Pancreas (tissue), 10 donors: Measurements from ENCODE around the gene MYLK. TPM values are rescaled to one million over a fixed set of nuclear protein-coding genes. Genes with fewer than 3 reads are reported as not detected.
A peak's percentile ranks its signal among the peaks of the same experiment; 100 is the strongest.

Experiments used
- ATAC-seq, 4 donors: fragments of 200-7000 bp; cut with Tn5 transposase; one replicate each; pipeline versions ENCODE4 v1.8.0 to v1.9.1; 2020; ENCODE audit warnings: mild to moderate bottlenecking in 4 of 4, moderate library complexity in 4 of 4
- DNase-seq, 6 donors: peaks; one replicate each; pipeline ENCODE4 v3.0.0-alpha.2; 2020
- FAIRE-seq: peaks from 2 replicates; lab custom pipeline; 2012; peaks lifted over from hg19 to GRCh38; lab: Jason Lieb, UNC
- H3K27ac ChIP-seq, 4 donors: fragments of 200-600 bp; sonication (generic); 1 replicate in 3 of 4; 2 replicates in 1 of 4; pipeline versions ENCODE4 v1.5.0 to v1.8.0; 2020
- H3K27me3 ChIP-seq, 4 donors: fragments of 200-600 bp; one replicate each; pipeline ENCODE4 v1.8.0; 2021
- H3K36me3 ChIP-seq, 3 donors: fragments of 200-600 bp; sonication (generic) in 1 of 3; one replicate each; pipeline versions ENCODE4 v1.5.0 to v1.8.0; 2020 to 2021
- H3K4me1 ChIP-seq, 3 donors: fragments of 200-600 bp; one replicate each; pipeline ENCODE4 v1.8.0; 2021
- H3K4me3 ChIP-seq, 4 donors: fragments of 200-600 bp; sonication (generic) in 2 of 4; one replicate each; pipeline versions ENCODE4 v1.5.0 to v1.8.0; 2020 to 2021
- H3K9me3 ChIP-seq, 4 donors: fragments of 200-600 bp; one replicate each; pipeline ENCODE4 v1.8.0; 2021
- WGBS, 2 donors: extraction: QIAGEN DNeasy Blood & Tissue Kit; methylation state at CpG; one replicate each; pipeline ENCODE4 v1.1.7; 2013; 5-methylcytosine and 5-hydroxymethylcytosine counted together
- intact Hi-C, 3 donors: fragments of 100-400 bp; cut with DNase I; formaldehyde crosslinking; loops; one replicate each; pipeline versions ENCODE4 v1.11.1 to v1.14.2; 2022
- polyA plus RNA-seq, 2 donors: library from polyadenylated mRNA; stranded (reverse); fragments of 200-250 nt; gene quantifications; one replicate each; pipeline ENCODE4 v1.2.3, GENCODE V29; 2013
- total RNA-seq, 6 donors: library from RNA; stranded (reverse); fragmentation: NEBNext Ultra II Directional in 4 of 6; extraction: Animal tissue kit (Norgen Biotek cat#: 25700) in 4 of 6; gene quantifications; one replicate each; pipeline versions ENCODE4 v1.2.1 to v1.2.4, GENCODE V29; 2021 to 2023
- TF ChIP-seq, protein P1 (sequence below), 4 donors: fragments of 200-600 bp; sonication (generic) in 3 of 4; IDR thresholded peaks; one replicate each; pipeline versions ENCODE4 v1.5.0 to v1.8.0; 2021; ENCODE audit warnings: antibody characterized with exemption in 4 of 4
- donor health status: healthy with polysubstance abuse.
- donor health status: DM: no; HTN: no; CAD: no; lungs with moderate emphysema.
- donor health status: DM: no; HTN: no; CAD: no.
- donor health status: control.
- donor health status: control.
- donor health status: Bipolar disorder and iron deficiency.
- donor health status: DM: yes; HTN: yes; CAD: no.
- donor health status: DM: no; HTN: no; CAD: no.
- donor health status: DM: no; HTN: no; CAD: no.
- donor health status: DM: yes; HTN: yes; CAD: no.

Gene MYLK
- total and polyA plus RNA-seq, 8 donors: 3.1 to 12.0 (median 6.7) TPM

DNA sequence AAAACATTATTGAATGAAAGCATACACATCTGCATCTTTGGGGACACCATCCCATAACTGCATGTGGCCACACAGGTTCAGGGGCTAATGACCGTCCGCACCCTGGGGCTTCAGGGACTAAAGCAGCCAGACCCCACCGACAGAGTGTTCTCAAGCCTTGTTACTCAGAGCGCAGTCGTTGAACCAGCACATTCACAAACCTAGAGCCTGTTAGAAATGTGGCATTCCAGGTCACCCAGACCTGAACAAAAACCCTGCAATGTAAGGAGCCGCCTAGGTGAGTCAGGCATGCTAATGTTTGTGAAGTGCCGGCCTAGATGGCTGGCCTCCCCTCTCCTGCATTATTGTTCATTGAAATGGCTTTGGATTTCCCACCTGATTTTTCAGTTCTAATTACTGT is 247.0 kb downstream of the MYLK start:
- FAIRE-seq: no peak
- peak overlapping the region in 2 of 4 donors; percentile 34 to 70 for H3K27ac ChIP-seq

DNA sequence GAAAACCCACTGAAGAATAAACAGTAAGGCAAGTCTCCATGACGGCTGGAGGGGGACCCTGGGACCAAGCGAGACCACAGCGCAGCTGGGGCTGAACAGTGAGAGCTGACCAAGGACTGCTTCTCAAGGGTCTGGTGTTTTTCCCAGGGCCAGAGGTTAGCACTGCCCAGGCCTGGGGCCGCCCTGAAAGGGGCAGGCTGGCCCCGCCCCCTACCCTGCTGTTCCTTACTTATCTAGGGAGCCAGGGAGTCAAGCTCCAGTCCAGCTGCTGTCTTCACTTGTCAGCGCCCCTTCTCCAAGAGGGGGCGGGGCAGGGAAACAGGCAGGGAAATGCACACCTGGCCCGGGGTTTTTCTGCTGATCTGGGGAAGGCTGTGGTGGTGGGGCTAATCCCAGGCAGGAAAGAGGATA is 247.7 kb downstream of the MYLK start:
- Histone ChIP-seq H3K4me1 (peaks cover 8 to 20% (median 16%) of the 10 kb centered on the region in 3 donors), H3K27ac (peak overlapping the region; percentile 22 to 70 (median 42)), H3K36me3 (no peaks in the 10 kb centered on the region), H3K4me3 (no peak overlapping the region), H3K9me3 (no peaks in the 10 kb centered on the region), H3K27me3 (no peaks in the 10 kb centered on the region)
- WGBS, 2 donors: 28 to 40% methylated on average over 8 of the region's 8 CpGs
- ATAC-seq (peak; percentile 91 to 96 (median 93)), DNase-seq (peak; percentile 85 to 95 (median 92)), FAIRE-seq (no peak)
- TF ChIP-seq, protein P1, sequence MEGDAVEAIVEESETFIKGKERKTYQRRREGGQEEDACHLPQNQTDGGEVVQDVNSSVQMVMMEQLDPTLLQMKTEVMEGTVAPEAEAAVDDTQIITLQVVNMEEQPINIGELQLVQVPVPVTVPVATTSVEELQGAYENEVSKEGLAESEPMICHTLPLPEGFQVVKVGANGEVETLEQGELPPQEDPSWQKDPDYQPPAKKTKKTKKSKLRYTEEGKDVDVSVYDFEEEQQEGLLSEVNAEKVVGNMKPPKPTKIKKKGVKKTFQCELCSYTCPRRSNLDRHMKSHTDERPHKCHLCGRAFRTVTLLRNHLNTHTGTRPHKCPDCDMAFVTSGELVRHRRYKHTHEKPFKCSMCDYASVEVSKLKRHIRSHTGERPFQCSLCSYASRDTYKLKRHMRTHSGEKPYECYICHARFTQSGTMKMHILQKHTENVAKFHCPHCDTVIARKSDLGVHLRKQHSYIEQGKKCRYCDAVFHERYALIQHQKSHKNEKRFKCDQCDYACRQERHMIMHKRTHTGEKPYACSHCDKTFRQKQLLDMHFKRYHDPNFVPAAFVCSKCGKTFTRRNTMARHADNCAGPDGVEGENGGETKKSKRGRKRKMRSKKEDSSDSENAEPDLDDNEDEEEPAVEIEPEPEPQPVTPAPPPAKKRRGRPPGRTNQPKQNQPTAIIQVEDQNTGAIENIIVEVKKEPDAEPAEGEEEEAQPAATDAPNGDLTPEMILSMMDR (IDR thresholded peaks at IDR 0.05): no peak
- intact Hi-C loops: no loop called here

More for the DNA sequence above, 247.0 kb downstream of the MYLK start:
- TF ChIP-seq, protein P1 (IDR thresholded peaks at IDR 0.05): no peak
- ATAC-seq (no peak), DNase-seq (no peak)
- H3K9me3 ChIP-seq: no peaks in the 10 kb centered on the region
- WGBS, 2 donors: 78 to 80% methylated on average over 7 of the region's 7 CpGs
- H3K4me1 ChIP-seq: peaks cover 8 to 20% (median 16%) of the 10 kb centered on the region in 3 donors
- H3K4me3 ChIP-seq: no peak overlapping the region
- H3K36me3 ChIP-seq: no peaks in the 10 kb centered on the region
- intact Hi-C loops: no loop called here
- no peaks in the 10 kb centered on the region for H3K27me3 ChIP-seq

DNA sequence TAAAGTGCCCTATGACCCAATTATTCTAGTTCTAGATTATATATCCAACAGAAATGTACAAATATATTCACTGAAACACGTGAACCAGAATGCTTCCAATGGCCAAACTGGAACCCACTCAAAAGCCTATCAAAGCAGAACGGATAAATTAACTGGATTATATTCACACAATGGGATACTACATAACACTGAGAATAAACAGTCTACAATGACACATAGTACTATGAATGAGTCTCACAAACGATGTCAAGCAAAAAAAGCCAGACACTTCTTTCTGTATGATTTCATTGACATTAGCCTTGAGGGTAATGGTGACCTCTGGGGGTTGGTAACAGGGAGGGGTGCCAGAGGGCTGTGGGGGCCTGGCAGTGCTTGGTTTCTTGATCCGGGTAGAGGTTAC is 248.4 kb downstream of the MYLK start:
- TF ChIP-seq, protein P1 (IDR thresholded peaks at IDR 0.05): no peak
- H3K4me1 ChIP-seq: peaks cover 8 to 20% (median 16%) of the 10 kb centered on the region in 3 donors
- H3K4me3 ChIP-seq: no peak overlapping the region
- FAIRE-seq (peak; percentile 78), DNase-seq (no peak), ATAC-seq (peak in 2 of 4 donors; percentile 2 to 11)
- no peaks in the 10 kb centered on the region for H3K27me3 ChIP-seq
- WGBS, 2 donors: 45 to 49% methylated on average over 4 of the region's 4 CpGs
- peak overlapping the region; percentile 22 to 70 (median 42) for H3K27ac ChIP-seq
- H3K9me3 ChIP-seq: no peaks in the 10 kb centered on the region
- H3K36me3 ChIP-seq: no peaks in the 10 kb centered on the region
- intact Hi-C loops: no loop called here

DNA sequence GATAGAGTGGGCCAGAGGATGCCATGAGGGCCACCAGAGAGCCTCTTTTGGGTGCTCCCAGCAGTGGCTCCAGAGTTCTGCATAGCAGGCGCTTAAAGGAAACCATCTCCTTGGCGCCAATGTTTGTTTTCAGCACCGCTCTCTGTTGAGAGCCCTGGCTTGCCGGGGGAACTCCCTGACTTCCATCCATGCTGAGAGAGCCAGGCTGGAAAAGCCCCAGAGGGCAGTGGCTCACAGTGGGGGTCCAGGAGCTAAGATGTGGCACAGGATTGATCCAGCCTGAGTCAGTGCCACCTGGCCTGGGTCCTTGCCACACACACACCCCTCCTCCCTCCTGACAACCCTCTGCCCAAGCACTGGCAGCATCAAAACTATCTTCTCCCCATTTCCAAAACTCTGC is 248.9 kb downstream of the MYLK start:
- peaks cover 8 to 20% (median 16%) of the 10 kb centered on the region in 3 donors for H3K4me1 ChIP-seq

More for the DNA sequence above, 248.9 kb downstream of the MYLK start:
- H3K27ac ChIP-seq: peak overlapping the region in 3 of 4 donors; percentile 10 to 70 (median 34)
- 91 to 96% methylated on average over 4 of the region's 4 CpGs for WGBS, 2 donors
- intact Hi-C loops: no loop called here
- no peaks in the 10 kb centered on the region for H3K27me3 ChIP-seq
- FAIRE-seq (no peak), ATAC-seq (peak in 1 of 4 donors; percentile 7), DNase-seq (no peak)
- H3K4me3 ChIP-seq: no peak overlapping the region
- H3K36me3 ChIP-seq: no peaks in the 10 kb centered on the region
- TF ChIP-seq, protein P1 (IDR thresholded peaks at IDR 0.05): no peak
- H3K9me3 ChIP-seq: no peaks in the 10 kb centered on the region
